Aorta (tissue), 5 donors: ENCODE results near the gene RCAN1. TPM values are rescaled to one million over a fixed set of nuclear protein-coding genes. Genes with fewer than 3 reads are reported as not detected.

Source experiments
- ATAC-seq: fragments of 200-7000 bp; cut with Tn5 transposase; one replicate; pipeline ENCODE4 v1.9.1; 2022; ENCODE audit warnings: moderate library complexity; ENCODE audit not compliant: low FRiP score
- DNase-seq, 2 donors: peaks; one replicate each; pipeline ENCODE4 v3.0.0-alpha.2; 2020
- H3K27ac ChIP-seq, 2 donors: one replicate each; pipeline ENCODE4 v1.5.1; 2013; ENCODE audit warnings: low read length in 2 of 2, mild to moderate bottlenecking in 2 of 2, moderate library complexity in 2 of 2, control low read depth in 1 of 2, inconsistent platforms in 1 of 2, low read depth in 1 of 2
- H3K27me3 ChIP-seq, 2 donors: one replicate each; pipeline ENCODE4 v1.6.1; 2013; ENCODE audit warnings: control low read depth in 1 of 2, low read length in 1 of 2, mild to moderate bottlenecking in 1 of 2, moderate library complexity in 1 of 2; ENCODE audit not compliant: insufficient read depth in 2 of 2, control insufficient read depth in 1 of 2
- H3K36me3 ChIP-seq, 2 donors: one replicate each; pipeline ENCODE4 v1.6.1; 2013; ENCODE audit warnings: control low read depth in 1 of 2, low read length in 1 of 2, mild to moderate bottlenecking in 1 of 2; ENCODE audit not compliant: insufficient read depth in 2 of 2, control insufficient read depth in 1 of 2
- H3K4me1 ChIP-seq, 2 donors: one replicate each; pipeline ENCODE4 v1.6.1; 2013; ENCODE audit warnings: low read length in 2 of 2, control low read depth in 1 of 2, mild to moderate bottlenecking in 1 of 2, moderate library complexity in 1 of 2; ENCODE audit not compliant: insufficient read depth in 2 of 2, control insufficient read depth in 1 of 2
- H3K4me3 ChIP-seq, 2 donors: one replicate each; pipeline ENCODE4 v1.5.1; 2013; ENCODE audit warnings: low read length in 2 of 2, control low read depth in 1 of 2, mild to moderate bottlenecking in 1 of 2
- H3K9me3 ChIP-seq: one replicate; pipeline ENCODE4 v1.6.1; 2013; ENCODE audit warnings: mild to moderate bottlenecking, low read length; ENCODE audit not compliant: control insufficient read depth
- WGBS, 2 donors: extraction: QIAGEN DNeasy Blood & Tissue Kit; methylation state at CpG; one replicate each; pipeline ENCODE4 v1.1.7; 2013; 5-methylcytosine and 5-hydroxymethylcytosine counted together
- intact Hi-C, 2 donors: fragments of 100-400 bp; cut with DNase I; formaldehyde crosslinking; loops; one replicate each; pipeline versions ENCODE4 v1.14.2 to v1.15.0; 2022
- polyA plus RNA-seq, 2 donors: library from polyadenylated mRNA; stranded (reverse); fragments of 200-250 nt; gene quantifications; one replicate each; pipeline ENCODE4 v1.2.3, GENCODE V29; 2013
- total RNA-seq, 2 donors: library from RNA; stranded (reverse); fragmentation: NEBNext Ultra II Directional; extraction: Animal tissue kit (Norgen Biotek cat#: 25700); gene quantifications; one replicate each; pipeline ENCODE4 v1.2.1, GENCODE V29; 2021
- donor health status: healthy with polysubstance abuse.
- donor health status: Bipolar disorder and iron deficiency.
- donor health status: DM: no; HTN: no; CAD: no.
- donor health status: DM: no; HTN: no; CAD: no.
- donor health status: DM: yes; HTN: yes; CAD: no.

The RCAN1 gene
- total and polyA plus RNA-seq, 4 donors = 24.4 to 99.9 (median 40.5) TPM

DNA sequence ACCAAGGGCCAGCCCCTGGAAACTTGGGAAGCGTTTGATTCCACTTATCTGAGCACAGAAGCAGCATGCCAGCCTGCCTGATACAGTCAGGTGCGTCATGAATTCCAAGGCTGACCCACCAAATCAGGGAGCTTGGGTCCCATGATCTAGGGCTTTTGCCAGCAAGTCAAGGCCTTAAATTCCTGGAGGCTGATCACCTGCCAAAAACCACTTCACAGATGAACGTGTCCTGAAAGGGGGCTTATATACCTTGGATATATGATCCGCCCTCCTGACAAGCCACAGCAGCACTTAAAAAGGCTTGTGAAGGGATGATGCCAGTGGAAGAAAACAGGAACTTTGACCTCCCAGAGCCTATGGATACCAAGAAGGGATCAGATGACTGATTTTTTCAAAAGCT lies 29.9 kb upstream of the RCAN1 start:
- 56 to 62% methylated on average over 4 of the region's 4 CpGs for WGBS, 2 donors
- intact Hi-C loops = no loop called here
- Histone ChIP-seq H3K27me3 (no peaks in the 10 kb centered on the region), H3K36me3 (no peaks in the 10 kb centered on the region), H3K9me3 (no peaks in the 10 kb centered on the region), H3K27ac (no peak overlapping the region), H3K4me1 (no peaks in the 10 kb centered on the region), H3K4me3 (no peak overlapping the region)
- no peak for ATAC-seq
- no peak for DNase-seq

DNA sequence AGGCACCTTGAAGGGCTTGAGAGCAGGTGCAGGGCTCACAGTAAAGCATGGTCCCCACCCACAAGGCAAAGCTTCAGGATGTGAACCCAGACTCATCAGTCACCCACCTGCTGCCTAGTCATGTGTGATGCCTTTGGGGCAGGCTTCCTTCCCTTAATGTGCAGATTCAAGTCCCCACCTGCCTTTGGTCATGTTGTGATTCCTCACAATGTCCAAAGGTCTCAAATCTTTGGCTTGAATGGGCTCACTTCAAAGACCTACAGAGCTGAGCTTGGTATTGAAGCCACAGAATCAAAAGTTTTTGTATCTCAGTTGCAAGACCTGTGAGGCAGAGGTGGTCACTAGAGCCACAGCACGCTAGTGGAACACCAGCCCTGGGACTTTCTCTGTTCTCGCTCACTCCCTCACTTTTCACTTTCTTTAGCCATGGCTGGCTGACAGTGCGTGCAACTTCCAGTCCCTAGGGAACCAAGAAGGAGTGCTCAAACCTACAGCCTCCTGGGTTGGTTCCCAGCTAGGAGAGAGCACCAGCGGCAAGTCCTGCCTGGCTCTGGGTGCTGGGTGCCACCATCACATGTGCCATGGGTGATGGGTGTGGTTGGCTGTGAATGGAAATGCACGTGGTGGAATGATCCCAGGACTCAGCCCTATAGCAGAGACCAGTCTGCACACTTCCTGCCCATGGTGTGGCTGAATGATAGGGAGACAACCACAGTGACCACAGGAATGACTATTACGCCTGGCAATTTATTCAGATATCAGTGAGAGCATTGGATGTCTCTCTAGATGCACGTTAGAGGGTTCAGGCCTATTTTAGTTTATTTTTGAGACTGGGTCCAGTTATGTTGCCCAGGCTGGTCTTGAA lies 27.5 kb upstream of the RCAN1 start:
- no peaks in the 10 kb centered on the region for H3K27me3 ChIP-seq
- intact Hi-C loops = no loop called here
- no peaks in the 10 kb centered on the region for H3K4me1 ChIP-seq
- H3K27ac ChIP-seq = no peak overlapping the region
- H3K9me3 ChIP-seq = no peaks in the 10 kb centered on the region
- ATAC-seq = no peak
- no peak overlapping the region for H3K4me3 ChIP-seq
- WGBS, 2 donors = 74 to 85% methylated on average over 7 of the region's 7 CpGs
- no peaks in the 10 kb centered on the region for H3K36me3 ChIP-seq
- no peak for DNase-seq

DNA sequence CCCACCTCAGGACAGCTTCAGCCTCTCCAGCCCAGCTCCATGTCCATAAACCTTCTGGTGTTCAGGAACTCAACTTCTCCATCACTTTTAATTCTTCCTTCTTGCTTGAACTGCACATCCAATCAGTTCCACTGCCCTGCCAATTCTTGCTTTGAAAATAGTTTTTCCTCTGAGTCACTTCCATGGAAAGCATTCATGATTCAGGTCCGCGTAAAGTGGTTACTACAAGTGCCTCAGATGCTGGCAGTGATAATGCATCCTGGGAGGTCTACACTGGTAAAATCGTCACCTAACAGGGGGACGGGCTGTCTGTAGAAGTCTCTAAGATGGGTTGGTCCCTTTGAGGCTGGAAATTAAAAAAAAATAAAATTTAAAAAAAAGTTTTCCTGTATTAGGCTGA lies 25.9 kb upstream of the RCAN1 start:
- Histone ChIP-seq H3K27me3 (no peaks in the 10 kb centered on the region), H3K9me3 (no peaks in the 10 kb centered on the region), H3K27ac (no peak overlapping the region), H3K36me3 (no peaks in the 10 kb centered on the region), H3K4me3 (no peak overlapping the region), H3K4me1 (no peaks in the 10 kb centered on the region)
- WGBS, 2 donors = 11 to 17% methylated on average over 4 of the region's 4 CpGs
- ATAC-seq = no peak
- DNase-seq = no peak
- intact Hi-C loops = no loop called here

DNA sequence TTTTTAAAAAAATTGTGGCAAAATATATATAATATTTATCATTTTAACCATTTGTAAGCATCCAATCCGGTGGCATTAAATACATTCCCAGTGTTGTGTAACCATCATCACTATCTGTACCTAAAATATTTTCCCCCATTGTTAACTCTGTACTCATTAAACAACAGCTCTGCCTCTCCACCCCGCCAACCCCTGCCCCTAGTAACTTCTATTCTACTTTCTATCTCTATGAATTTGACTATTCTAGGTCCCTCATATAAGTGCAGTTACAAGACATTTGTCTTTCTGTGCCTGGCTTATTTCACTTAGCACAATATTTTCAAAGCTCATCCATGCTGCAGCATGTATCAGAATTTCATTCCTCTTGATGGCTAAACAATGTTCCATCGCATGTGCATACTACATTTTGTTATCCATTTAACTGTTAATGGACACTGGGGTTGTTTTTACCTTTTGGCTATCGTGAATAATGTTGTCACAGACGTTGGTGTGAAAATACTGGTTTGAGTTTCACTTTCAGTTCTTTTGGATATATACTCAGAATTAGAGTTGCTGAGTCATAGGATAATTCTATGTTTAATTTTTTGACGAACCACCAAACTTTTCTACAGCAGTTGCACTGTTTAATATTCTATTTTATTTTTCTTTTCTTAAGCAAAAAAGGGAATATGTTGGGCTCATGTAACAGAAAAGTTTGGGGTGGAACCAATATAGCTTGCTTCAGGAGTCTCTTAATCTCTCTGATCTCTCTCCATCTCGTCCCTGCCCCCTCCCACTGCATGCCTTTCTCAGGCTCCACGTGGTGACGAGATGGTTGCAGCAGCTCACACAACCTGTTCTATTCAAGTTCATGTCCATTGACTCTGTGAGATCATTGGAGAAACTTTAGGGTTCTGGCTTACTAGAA lies 25.2 kb upstream of the RCAN1 start:
- intact Hi-C loops = no loop called here
- Histone ChIP-seq H3K4me3 (no peak overlapping the region), H3K27ac (no peak overlapping the region), H3K9me3 (no peaks in the 10 kb centered on the region), H3K27me3 (no peaks in the 10 kb centered on the region), H3K36me3 (no peaks in the 10 kb centered on the region), H3K4me1 (no peaks in the 10 kb centered on the region)
- 47 to 50% methylated on average over 9 of the region's 9 CpGs for WGBS, 2 donors
- DNase-seq = no peak
- no peak for ATAC-seq

DNA sequence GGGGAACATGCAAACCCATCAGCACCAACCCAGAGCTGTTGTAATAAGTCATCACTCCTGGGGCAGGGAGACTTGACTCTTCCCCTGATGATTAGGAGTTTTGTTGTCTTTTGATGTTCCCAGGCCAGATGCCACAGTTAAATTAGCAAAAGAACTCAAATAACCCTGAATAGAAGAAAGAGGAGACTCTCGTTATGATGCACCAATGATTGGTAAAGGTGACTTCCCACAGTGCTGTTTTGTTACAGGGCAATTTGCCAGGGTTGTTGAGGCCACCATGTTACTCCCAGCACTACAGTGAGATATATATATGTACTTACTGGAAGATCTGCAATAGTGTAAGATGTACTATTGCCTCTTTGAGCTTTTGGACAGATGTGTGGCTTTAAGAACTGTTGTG lies 24.3 kb upstream of the RCAN1 start:
- Histone ChIP-seq H3K36me3 (no peaks in the 10 kb centered on the region), H3K4me1 (no peaks in the 10 kb centered on the region), H3K4me3 (no peak overlapping the region), H3K27me3 (no peaks in the 10 kb centered on the region), H3K9me3 (no peaks in the 10 kb centered on the region), H3K27ac (no peak overlapping the region)
- intact Hi-C loops = no loop called here
- 81 to 95% methylated on average over 1 of the region's 1 CpG for WGBS, 2 donors
- DNase-seq (no peak), ATAC-seq (no peak)

DNA sequence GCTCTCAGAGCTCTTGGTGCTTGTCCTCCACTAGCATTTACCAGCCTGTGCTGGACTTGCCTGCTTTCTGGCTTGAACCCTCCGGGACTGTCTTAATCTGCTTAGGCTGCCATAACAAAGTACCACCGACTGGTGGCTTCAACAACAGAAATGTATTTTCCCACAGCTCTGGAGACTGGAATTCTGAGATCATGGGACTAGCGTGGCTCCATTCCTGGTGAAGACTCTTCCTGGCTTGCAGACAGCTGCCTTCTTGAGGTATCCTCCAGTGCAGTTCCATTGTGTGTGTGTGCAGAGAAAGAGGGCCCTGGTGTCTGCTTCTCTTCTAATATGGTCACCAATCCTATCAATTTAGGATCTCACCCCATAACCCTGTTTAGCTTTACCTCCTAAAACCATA lies 22.0 kb upstream of the RCAN1 start:
- Histone ChIP-seq H3K27ac (no peak overlapping the region), H3K36me3 (no peaks in the 10 kb centered on the region), H3K27me3 (no peaks in the 10 kb centered on the region), H3K9me3 (no peaks in the 10 kb centered on the region), H3K4me1 (no peaks in the 10 kb centered on the region), H3K4me3 (no peak overlapping the region)
- WGBS, 2 donors = 47 to 48% methylated on average over 3 of the region's 3 CpGs
- DNase-seq = no peak
- intact Hi-C loops = no loop called here
- ATAC-seq = no peak

DNA sequence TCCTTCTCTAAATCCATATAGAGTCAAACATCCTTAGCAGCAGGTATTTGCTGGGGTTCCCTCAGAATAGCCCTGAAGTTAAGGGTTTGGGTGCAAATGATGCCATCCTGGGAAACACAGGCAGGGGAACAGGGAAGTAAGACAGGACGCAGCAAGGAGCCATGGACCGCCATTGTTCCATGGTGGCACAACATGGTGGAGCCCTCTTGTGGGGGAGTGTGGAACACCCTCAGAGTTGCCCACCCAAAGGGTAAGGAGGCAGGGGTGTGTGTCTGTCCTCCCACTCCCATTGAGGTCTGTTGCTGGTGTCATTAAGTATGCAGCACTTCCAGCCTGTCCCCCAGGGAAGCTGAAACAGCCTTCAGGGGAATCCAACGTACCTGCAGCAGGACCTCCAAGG lies 20.4 kb upstream of the RCAN1 start:
- no peaks in the 10 kb centered on the region for H3K4me1 ChIP-seq
- 71% methylated on average over 3 of the region's 3 CpGs for WGBS, 2 donors
- no peaks in the 10 kb centered on the region for H3K9me3 ChIP-seq
- intact Hi-C loops = no loop called here
- DNase-seq (no peak), ATAC-seq (no peak)
- no peak overlapping the region for H3K4me3 ChIP-seq
- H3K36me3 ChIP-seq = no peaks in the 10 kb centered on the region
- H3K27ac ChIP-seq = no peak overlapping the region
- peaks cover 0 to 2% of the 10 kb centered on the region in 2 donors for H3K27me3 ChIP-seq

DNA sequence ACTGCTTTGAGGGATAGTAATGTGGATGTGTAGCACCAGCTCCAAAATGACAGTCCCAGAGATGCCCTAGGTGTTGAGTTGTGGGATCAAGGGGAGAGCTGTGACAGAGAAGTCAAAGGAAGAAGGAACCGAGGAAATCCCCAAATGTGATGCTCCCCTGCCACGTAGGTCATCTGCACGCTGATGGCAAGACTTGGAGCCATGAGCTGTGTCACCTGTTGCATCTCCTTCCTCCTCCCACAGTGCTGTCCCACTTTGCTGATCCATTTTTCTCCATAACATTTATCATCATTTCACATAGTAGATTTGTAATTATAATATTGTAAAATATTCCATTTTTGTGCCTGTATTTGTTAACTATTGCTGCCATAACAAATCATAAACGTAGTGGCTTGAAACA lies 17.6 kb upstream of the RCAN1 start:
- H3K27me3 ChIP-seq = peaks cover 0 to 2% of the 10 kb centered on the region in 2 donors
- ATAC-seq = no peak
- no peaks in the 10 kb centered on the region for H3K9me3 ChIP-seq
- H3K27ac ChIP-seq = no peak overlapping the region
- WGBS, 2 donors = 67 to 73% methylated on average over 4 of the region's 4 CpGs
- no peak for DNase-seq
- H3K4me1 ChIP-seq = no peaks in the 10 kb centered on the region
- no peaks in the 10 kb centered on the region for H3K36me3 ChIP-seq
- intact Hi-C loops = no loop called here
- H3K4me3 ChIP-seq = no peak overlapping the region
